HG03571 (cell line): ENCODE results near the gene PSENEN.

Experiments used
- ATAC-seq: cut with Tn5 transposase; IDR thresholded peaks from one replicate; pipeline ENCODE4 v1.9.1; 2021; ENCODE audit not compliant: unreplicated experiment

Gene PSENEN

GRCh38 chr19:35750167-35750566 lies 4.7 kb downstream of the PSENEN start:
- no peak for ATAC-seq

- ATAC-seq = no peak
These were observed 6.6 kb downstream of the PSENEN start for GRCh38 chr19:35751839-35752745.

GRCh38 chr19:35752746-35753350 lies 7.4 kb downstream of the PSENEN start:
- ATAC-seq = no peak

GRCh38 chr19:35753634-35754369 lies 8.4 kb downstream of the PSENEN start:
- no peak for ATAC-seq

GRCh38 chr19:35754370-35755130 lies 9.1 kb downstream of the PSENEN start:
- no peak for ATAC-seq

- no peak for ATAC-seq
These were observed 9.7 kb downstream of the PSENEN start for GRCh38 chr19:35755131-35755549.

GRCh38 chr19:35755550-35756376 lies 10.3 kb downstream of the PSENEN start:
- ATAC-seq = no peak

GRCh38 chr19:35756377-35757230 lies 11.2 kb downstream of the PSENEN start, which contains the start of gene HSPB6:
Gene HSPB6, minus strand, starts transcription at chr19:35757029. Its CDS starts 21 bp downstream, at chr19:35757008.
- no peak for ATAC-seq

GRCh38 chr19:35757231-35757748 lies 11.8 kb downstream of the PSENEN start:
- no peak for ATAC-seq

- ATAC-seq = peak; percentile 83
These were observed 12.5 kb downstream of the PSENEN start, which contains the start of gene PROSER3 for GRCh38 chr19:35757749-35758608. Gene PROSER3, plus strand, starts transcription at chr19:35758176. Its CDS starts 40 bp downstream, at chr19:35758216.

GRCh38 chr19:35759697-35760096 lies 14.2 kb downstream of the PSENEN start:
- ATAC-seq = no peak

- no peak for ATAC-seq
These were observed 15.4 kb downstream of the PSENEN start for GRCh38 chr19:35760711-35761349.

GRCh38 chr19:35764432-35765315 lies 19.2 kb downstream of the PSENEN start:
- ATAC-seq = no peak

GRCh38 chr19:35766571-35767104 lies 21.2 kb downstream of the PSENEN start:
- no peak for ATAC-seq

GRCh38 chr19:35767288-35768081 lies 22.0 kb downstream of the PSENEN start:
- no peak for ATAC-seq
